GM23248 (cell line): ENCODE measurements around the gene HOXA11. TPM values are rescaled to one million over a fixed set of nuclear protein-coding genes. Genes with fewer than 3 reads are reported as not detected.

Experiments
- DNase-seq: peaks from one replicate; pipeline ENCODE4 v3.0.0-alpha.2; 2015
- H2AFZ ChIP-seq: fragments of 200-600 bp; sonication (generic); 2 replicates; pipeline ENCODE4 v1.6.1; 2016; ENCODE audit warnings: antibody characterized with exemption
- H3F3A ChIP-seq: fragments of 200-600 bp; sonication (generic); 2 replicates; pipeline ENCODE4 v1.6.1; 2016; ENCODE audit warnings: mild to moderate bottlenecking, antibody characterized with exemption, mixed run types; ENCODE audit not compliant: insufficient read depth
- H3K27ac ChIP-seq: fragments of 200-600 bp; sonication (generic); 2 replicates; pipeline ENCODE4 v1.5.1; 2016; ENCODE audit warnings: mild to moderate bottlenecking
- H3K27me3 ChIP-seq: fragments of 200-600 bp; sonication (generic); replicated peaks from 2 replicates; pipeline ENCODE4 v1.6.1; 2016; ENCODE audit warnings: mild to moderate bottlenecking; ENCODE audit not compliant: insufficient read depth
- H3K36me3 ChIP-seq: fragments of 200-600 bp; sonication (generic); 2 replicates; pipeline ENCODE4 v1.6.1; 2016; ENCODE audit warnings: low read depth, mild to moderate bottlenecking
- H3K4me1 ChIP-seq: fragments of 200-600 bp; sonication (generic); 2 replicates; pipeline ENCODE4 v1.6.1; 2016; ENCODE audit warnings: mild to moderate bottlenecking; ENCODE audit not compliant: insufficient read depth
- H3K4me2 ChIP-seq: fragments of 200-600 bp; sonication (generic); one replicate; pipeline ENCODE4 v1.6.1; 2016; ENCODE audit warnings: mild to moderate bottlenecking; ENCODE audit not compliant: unreplicated experiment
- H3K4me3 ChIP-seq: fragments of 200-600 bp; sonication (generic); 2 replicates; pipeline ENCODE4 v1.5.1; 2016; ENCODE audit warnings: mild to moderate bottlenecking
- H3K79me2 ChIP-seq: fragments of 200-600 bp; sonication (generic); 2 replicates; pipeline ENCODE4 v1.6.1; 2016; ENCODE audit warnings: mild to moderate bottlenecking; ENCODE audit not compliant: insufficient read depth
- H3K9ac ChIP-seq: fragments of 200-600 bp; sonication (generic); 2 replicates; pipeline ENCODE4 v1.6.1; 2016; ENCODE audit warnings: mild to moderate bottlenecking
- H3K9me2 ChIP-seq: fragments of 200-600 bp; sonication (generic); 2 replicates; pipeline ENCODE4 v1.6.1; 2016; ENCODE audit warnings: mixed run types, mild to moderate bottlenecking, moderate library complexity; ENCODE audit not compliant: insufficient read depth
- H3K9me3 ChIP-seq: fragments of 200-600 bp; sonication (generic); one replicate; pipeline ENCODE4 v1.6.1; 2017; ENCODE audit warnings: low read depth
- H4K20me1 ChIP-seq: fragments of 200-600 bp; sonication (generic); 2 replicates; pipeline ENCODE4 v1.6.0; 2016; ENCODE audit not compliant: insufficient read depth
- EZH2 ChIP-seq: fragments of 200-600 bp; sonication (generic); IDR thresholded peaks from 2 replicates; pipeline ENCODE4 v1.6.1; 2018; ENCODE audit warnings: antibody characterized with exemption, mild to moderate bottlenecking; ENCODE audit not compliant: insufficient read depth, poor library complexity, severe bottlenecking
- EZH2phosphoT487 ChIP-seq: fragments of 200-600 bp; sonication (generic); IDR thresholded peaks from 2 replicates; pipeline ENCODE4 v1.6.1; 2018; ENCODE audit warnings: antibody characterized with exemption, moderate library complexity, mild to moderate bottlenecking, low read depth; ENCODE audit not compliant: insufficient read depth
- WGBS, 2 experiments: methylation state at CpG; one replicate each; pipeline ENCODE4 v1.1.6; 2015 to 2017; ENCODE audit warnings: low lambda C conversion rate in 2 of 2, low coverage in 1 of 2; ENCODE audit errors: missing lambda C conversion rate in 2 of 2; 5-methylcytosine and 5-hydroxymethylcytosine counted together
- in situ Hi-C: fragments of 300-500 bp; cut with MboI; formaldehyde crosslinking; loops from 2 replicates; pipeline ENCODE4 v1.15.0; 2020
- polyA plus RNA-seq: library from polyadenylated mRNA; unstranded; fragments of >200 nt; fragmentation: Nextera tagmentation; extraction: Ambion mirVana; gene quantifications from 2 replicates; pipeline ENCODE4 v1.2.1, GENCODE V29; 2016
- total RNA-seq: library from RNA; depleted of rRNA; stranded (reverse); fragments of >200 nt; shearing (Covaris generic); gene quantifications from 2 replicates; pipeline ENCODE4 v1.2.3, GENCODE V29; 2014

HOXA11 gene
- total and polyA plus RNA-seq, 2 experiments from 2014 or later, result 8.0 to 8.3 TPM

GRCh38 chr7:27189295-27189996, 4.4 kb upstream of the HOXA11 start:
- Histone ChIP-seq H4K20me1 (no peaks in the 10 kb centered on the region), H3K9me2 (no peaks in the 10 kb centered on the region), H3K27me3 (no peaks in the 10 kb centered on the region), H3F3A (peaks cover 8% of the 10 kb centered on the region; the same call in 1 of the 2 replicates), H2AFZ (no peak overlapping the region), H3K27ac (no peak overlapping the region), H3K79me2 (no peaks in the 10 kb centered on the region), H3K9me3 (no peaks in the 10 kb centered on the region), H3K36me3 (no peaks in the 10 kb centered on the region), H3K4me3 (no peak overlapping the region), H3K4me1 (no peaks in the 10 kb centered on the region), H3K4me2 (no peak overlapping the region), H3K9ac (no peak overlapping the region)
- 78 to 83% methylated on average over 19 to 22 of the region's 22 CpGs for WGBS, 2 experiments
- in situ Hi-C loops, result no loop called here
- no peak for DNase-seq
- TF ChIP-seq EZH2 (no peak), EZH2phosphoT487 (no peak)

- H3K36me3 ChIP-seq, result no peaks in the 10 kb centered on the region
- H3K27ac ChIP-seq, result no peak overlapping the region
- no peaks in the 10 kb centered on the region for H3K9me2 ChIP-seq
- peaks cover 8% of the 10 kb centered on the region; the same call in 1 of the 2 replicates for H3F3A ChIP-seq
- no peaks in the 10 kb centered on the region for H3K9me3 ChIP-seq
- TF ChIP-seq EZH2, result no peak
- TF ChIP-seq EZH2phosphoT487, result no peak
- WGBS, 2 experiments, result 93 to 95% methylated on average over 48 to 49 of the region's 49 CpGs
- H3K79me2 ChIP-seq, result peaks cover 6% of the 10 kb centered on the region
- no peak overlapping the region for H3K4me2 ChIP-seq
- H3K27me3 ChIP-seq, result no peaks in the 10 kb centered on the region
- in situ Hi-C loops, result no loop called here
- DNase-seq, result no peak
- no peak overlapping the region for H3K9ac ChIP-seq
- H3K4me1 ChIP-seq, result no peaks in the 10 kb centered on the region
- H4K20me1 ChIP-seq, result no peaks in the 10 kb centered on the region
- no peak overlapping the region for H2AFZ ChIP-seq
- H3K4me3 ChIP-seq, result no peak overlapping the region
Measured at GRCh38 chr7:27188386-27189294, 3.6 kb upstream of the HOXA11 start.

DNA sequence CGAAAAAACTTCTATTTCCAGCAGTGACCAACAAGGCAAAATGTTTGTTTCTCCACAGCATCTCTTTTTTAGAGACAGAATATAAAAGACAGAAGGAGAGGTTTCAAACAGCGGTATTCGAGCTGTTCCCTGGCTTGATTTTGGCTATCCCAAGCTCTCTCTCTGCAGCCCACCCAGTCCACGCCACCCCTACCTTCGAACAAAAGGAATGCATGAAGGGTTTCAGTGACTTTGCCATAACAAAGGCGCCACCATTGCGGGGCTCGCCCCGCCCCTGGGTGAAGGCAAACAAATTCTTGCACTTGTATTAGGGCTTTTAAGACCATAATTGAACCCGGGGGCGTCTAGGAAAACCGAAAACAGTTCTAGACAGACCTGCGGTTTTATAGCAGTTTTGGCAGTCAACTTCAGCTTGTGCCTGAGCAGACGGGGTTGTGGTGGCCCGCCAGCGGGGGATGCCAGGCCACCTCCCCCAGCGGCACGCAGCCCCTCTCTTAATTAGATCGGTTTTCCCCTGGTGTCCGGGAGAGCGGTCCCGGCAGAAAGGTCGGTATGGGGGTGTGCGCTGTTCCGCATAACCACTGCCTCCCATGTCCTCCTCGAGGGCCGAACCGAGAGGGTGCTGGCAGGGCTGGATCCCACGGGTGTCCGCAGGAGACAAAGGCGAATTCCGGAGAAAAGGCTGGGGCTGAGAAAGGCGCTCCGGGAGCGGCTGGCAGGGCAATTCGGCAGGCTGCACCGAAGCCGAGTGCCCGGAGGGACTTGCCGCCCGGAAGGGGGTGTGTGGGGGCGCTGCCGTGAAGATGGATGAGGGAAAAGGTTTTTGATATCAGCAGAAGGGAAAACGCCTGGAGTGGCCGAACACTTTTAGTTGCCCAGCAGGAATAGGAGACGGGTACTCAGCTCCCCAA, 2.7 kb upstream of the HOXA11 start:
- H3K4me3 ChIP-seq, result no peak overlapping the region
- H3K4me1 ChIP-seq, result peaks cover 4% of the 10 kb centered on the region; the same call in 1 of the 2 replicates
- H3K9me3 ChIP-seq, result no peaks in the 10 kb centered on the region
- no peak for DNase-seq
- in situ Hi-C loops, result no loop called here
- H3K9me2 ChIP-seq, result no peaks in the 10 kb centered on the region
- H3K27me3 ChIP-seq, result no peaks in the 10 kb centered on the region
- H3K79me2 ChIP-seq, result peaks cover 15% of the 10 kb centered on the region
- no peak overlapping the region for H3K27ac ChIP-seq
- H2AFZ ChIP-seq, result no peak overlapping the region
- peaks cover 8% of the 10 kb centered on the region; the same call in 1 of the 2 replicates for H3F3A ChIP-seq
- no peaks in the 10 kb centered on the region for H4K20me1 ChIP-seq
- H3K4me2 ChIP-seq, result no peak overlapping the region
- no peaks in the 10 kb centered on the region for H3K36me3 ChIP-seq
- WGBS, 2 experiments, result 95% methylated on average over 32 to 46 of the region's 46 CpGs
- TF ChIP-seq EZH2phosphoT487 (no peak), EZH2 (no peak)
- H3K9ac ChIP-seq, result no peak overlapping the region
